ENCODE data around the gene TET3.

The TET3 gene

GRCh38 chr2:74031959-74032287 lies 47.2 kb downstream of the TET3 start:
- H3K27ac ChIP-seq: no peak overlapping the region
- no peak overlapping the region for H3K4me3 ChIP-seq
- no peak for TF ChIP-seq CTCF (IDR thresholded peaks at IDR 0.05)
- no peak for DNase-seq (ENCODE audit: low spot score)

GRCh38 chr2:74033375-74033774 lies 48.7 kb downstream of the TET3 start:
- Histone ChIP-seq H3K4me3 (no peak overlapping the region), H3K27ac (no peak overlapping the region)
- TF ChIP-seq CTCF (IDR thresholded peaks at IDR 0.05): no peak
- DNase-seq (ENCODE audit: low spot score): no peak

All from coronary artery (tissue), 2 donors.